ENCODE data around the gene PPTC7.
"Not testable (repeated sequence)": the region's sequence is repeated elsewhere in the genome, so short reads cannot be mapped to it uniquely, and the experiment has no call there.

Gene PPTC7

GRCh38 chr12:110560946-110561345 lies 22.2 kb downstream of the PPTC7 start:
- DNase-seq, result no peak

GRCh38 chr12:110560048-110560447 lies 23.1 kb downstream of the PPTC7 start:
- DNase-seq, result no peak

- DNase-seq, result not testable (repeated sequence)
These were observed 24.2 kb downstream of the PPTC7 start for GRCh38 chr12:110558945-110559344.

- DNase-seq, result no peak
These were observed 25.8 kb downstream of the PPTC7 start for GRCh38 chr12:110557300-110557699.

- DNase-seq, result no peak
These were observed 26.4 kb downstream of the PPTC7 start for GRCh38 chr12:110556705-110557104.

GRCh38 chr12:110555577-110556406 lies 27.3 kb downstream of the PPTC7 start:
- no peak for DNase-seq

- DNase-seq, result no peak
These were observed 28.9 kb downstream of the PPTC7 start for GRCh38 chr12:110554184-110554583.

- no peak for DNase-seq
These were observed 32.1 kb downstream of the PPTC7 start for GRCh38 chr12:110550981-110551380.

- DNase-seq, result no peak
These were observed 33.4 kb downstream of the PPTC7 start for GRCh38 chr12:110549716-110550115.

GRCh38 chr12:110548678-110549077 lies 34.4 kb downstream of the PPTC7 start:
- DNase-seq, result no peak

GRCh38 chr12:110547090-110547489 lies 36.0 kb downstream of the PPTC7 start:
- DNase-seq, result no peak

- no peak for DNase-seq
These were observed 36.8 kb downstream of the PPTC7 start for GRCh38 chr12:110546339-110546738.

- no peak for DNase-seq
These were observed 37.3 kb downstream of the PPTC7 start for GRCh38 chr12:110545812-110546211.

GRCh38 chr12:110545259-110545658 lies 37.9 kb downstream of the PPTC7 start:
- DNase-seq, result not testable (repeated sequence)

GRCh38 chr12:110543965-110544364 lies 39.2 kb downstream of the PPTC7 start:
- DNase-seq, result no peak

GRCh38 chr12:110543252-110543959 lies 39.7 kb downstream of the PPTC7 start:
- DNase-seq, result no peak

GRCh38 chr12:110540048-110540447 lies 43.1 kb downstream of the PPTC7 start:
- DNase-seq, result no peak

- DNase-seq, result no peak
These were observed 44.1 kb downstream of the PPTC7 start for GRCh38 chr12:110538869-110539622.

- no peak for DNase-seq
These were observed 45.3 kb downstream of the PPTC7 start for GRCh38 chr12:110537605-110538409.

- DNase-seq, result no peak
These were observed 46.1 kb downstream of the PPTC7 start for GRCh38 chr12:110536834-110537604.

GRCh38 chr12:110534811-110535210 lies 48.3 kb downstream of the PPTC7 start:
- no peak for DNase-seq

- DNase-seq, result no peak
These were observed 49.5 kb downstream of the PPTC7 start for GRCh38 chr12:110533607-110534006.

Data from stimulated activated CD4-positive, alpha-beta T cell treated with anti-CD3 and anti-CD28 coated beads, Interleukin-4, amount 100 ng/mL, for 24 hours (primary cell).